Measurements from ENCODE around the gene ITGB7. TPM values are rescaled to one million over a fixed set of nuclear protein-coding genes. Genes with fewer than 3 reads are reported as not detected.

The ITGB7 gene
- total and polyA plus RNA-seq, 2 of the 4 experiments (the other 2 are of a cell fraction) = 0.18 to 0.44 TPM

DNA sequence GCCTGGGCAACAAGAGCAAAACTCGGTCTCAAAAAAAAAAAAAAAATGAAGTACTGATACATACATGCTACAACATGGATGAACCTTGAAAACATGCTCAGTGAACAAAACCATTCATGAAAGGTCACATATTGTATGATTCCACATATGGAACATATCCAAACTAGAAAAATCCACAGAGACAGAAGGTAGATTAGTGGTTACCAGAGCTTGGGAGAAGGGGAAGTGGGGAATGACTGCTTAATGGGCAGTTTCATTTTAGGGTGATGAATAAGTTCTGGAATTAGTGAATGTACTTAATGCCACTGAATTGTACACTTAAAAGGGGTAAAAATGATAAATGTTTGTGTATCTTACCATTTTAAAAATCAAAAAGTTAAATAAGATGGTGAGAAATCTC is 2.7 kb downstream of the ITGB7 start:
- POLR2A ChIA-PET (ENCODE audit: unreplicated experiment) = no interaction called here

More for the DNA sequence above, 2.7 kb downstream of the ITGB7 start:
- H3K36me3 ChIP-seq (ENCODE audit: control insufficient read depth, insufficient read depth, low read length) = 0 out of 2 replicates have a peak, but pooled peaks cover 2% of the 10 kb centered on the region
- H3K4me3 ChIP-seq (ENCODE audit: insufficient read depth, low read depth, low read length) = no peak overlapping the region
- no peak overlapping the region for H2BK120ac ChIP-seq (ENCODE audit: low read depth, low read length)
- H3K4ac ChIP-seq (ENCODE audit: low read depth, low read length) = no peak overlapping the region
- no peak overlapping the region for H2BK15ac ChIP-seq (ENCODE audit: low read depth, low read length)
- no peak overlapping the region for H2AK5ac ChIP-seq (ENCODE audit: low read depth, low read length)
- H4K5ac ChIP-seq (ENCODE audit: low read depth, low read length) = no peak overlapping the region
- no peak overlapping the region for H2BK5ac ChIP-seq (ENCODE audit: low read depth, low read length, poor library complexity, severe bottlenecking)
- whole genome bisulfite sequencing, 2 experiments (ENCODE audit: extremely low coverage in 2 of 2, insufficient read length in 1 of 2) = no CpG with 5 or more reads among the region's 1 CpG
- TF ChIP-seq, protein P1, sequence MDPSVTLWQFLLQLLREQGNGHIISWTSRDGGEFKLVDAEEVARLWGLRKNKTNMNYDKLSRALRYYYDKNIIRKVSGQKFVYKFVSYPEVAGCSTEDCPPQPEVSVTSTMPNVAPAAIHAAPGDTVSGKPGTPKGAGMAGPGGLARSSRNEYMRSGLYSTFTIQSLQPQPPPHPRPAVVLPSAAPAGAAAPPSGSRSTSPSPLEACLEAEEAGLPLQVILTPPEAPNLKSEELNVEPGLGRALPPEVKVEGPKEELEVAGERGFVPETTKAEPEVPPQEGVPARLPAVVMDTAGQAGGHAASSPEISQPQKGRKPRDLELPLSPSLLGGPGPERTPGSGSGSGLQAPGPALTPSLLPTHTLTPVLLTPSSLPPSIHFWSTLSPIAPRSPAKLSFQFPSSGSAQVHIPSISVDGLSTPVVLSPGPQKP (IDR thresholded peaks at IDR 0.05; ENCODE audit: borderline replicate concordance, low read depth, low read length) = no peak
- no peak for TF ChIP-seq NFE2L2 (IDR thresholded peaks at IDR 0.05; ENCODE audit: low read depth, low read length)
- no peak for TF ChIP-seq MAZ (IDR thresholded peaks at IDR 0.05; ENCODE audit: borderline replicate concordance, low read depth, low read length)
- no peak for TF ChIP-seq RCOR1 (IDR thresholded peaks at IDR 0.05; ENCODE audit: insufficient replicate concordance, low read length)
- TF ChIP-seq CEBPB (IDR thresholded peaks at IDR 0.05; ENCODE audit: low read depth, low read length) = no peak
- TF ChIP-seq, protein P2, sequence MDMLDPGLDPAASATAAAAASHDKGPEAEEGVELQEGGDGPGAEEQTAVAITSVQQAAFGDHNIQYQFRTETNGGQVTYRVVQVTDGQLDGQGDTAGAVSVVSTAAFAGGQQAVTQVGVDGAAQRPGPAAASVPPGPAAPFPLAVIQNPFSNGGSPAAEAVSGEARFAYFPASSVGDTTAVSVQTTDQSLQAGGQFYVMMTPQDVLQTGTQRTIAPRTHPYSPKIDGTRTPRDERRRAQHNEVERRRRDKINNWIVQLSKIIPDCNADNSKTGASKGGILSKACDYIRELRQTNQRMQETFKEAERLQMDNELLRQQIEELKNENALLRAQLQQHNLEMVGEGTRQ (IDR thresholded peaks at IDR 0.05; ENCODE audit: low read depth, low read length) = no peak
- TF ChIP-seq SMC3 (IDR thresholded peaks at IDR 0.05; ENCODE audit: low read depth, low read length) = no peak
- TF ChIP-seq CHD1 (IDR thresholded peaks at IDR 0.05; ENCODE audit: low read depth, low read length) = no peak
- TF ChIP-seq CTCF (conservative IDR thresholded peaks at IDR 0.05; ENCODE audit: low read depth, low read length) = no peak
- no peak for TF ChIP-seq POLR2A (IDR thresholded peaks at IDR 0.05; ENCODE audit: low read depth, low read length)
- no peak for TF ChIP-seq RAD21 (IDR thresholded peaks at IDR 0.05; ENCODE audit: low read length)
- H3K4me2 ChIP-seq (ENCODE audit: low read depth, low read length) = no peak overlapping the region
- H3K9me1 ChIP-seq (ENCODE audit: insufficient read depth, low read length) = peaks cover 23% of the 10 kb centered on the region
- no peaks in the 10 kb centered on the region for H4K20me1 ChIP-seq (ENCODE audit: insufficient read depth, low read length)
- ATAC-seq (ENCODE audit: low read depth) (no peak), DNase-seq (no peak)
- no peak overlapping the region for H3K27ac ChIP-seq (ENCODE audit: insufficient read depth, low read length)
- H3K18ac ChIP-seq (ENCODE audit: low read depth, low read length) = no peak overlapping the region
- H3K79me1 ChIP-seq (ENCODE audit: low read depth in 1 of 2, low read length in 2 of 2) = no peaks in the 10 kb centered on the region
- H3K9me3 ChIP-seq (ENCODE audit: control insufficient read depth, insufficient read depth, low read length) = no peaks in the 10 kb centered on the region
- H3K23ac ChIP-seq (ENCODE audit: low read depth, low read length) = no peak overlapping the region
- H3K4me1 ChIP-seq (ENCODE audit: control insufficient read depth, insufficient read depth, low read length) = peaks cover 8% of the 10 kb centered on the region
- H3K56ac ChIP-seq (ENCODE audit: extremely low read depth, insufficient read depth, low read length) = no peak overlapping the region
- H4K8ac ChIP-seq (ENCODE audit: low read depth in 2 of 2, low read length in 2 of 2) = no peak overlapping the region
- H3K27me3 ChIP-seq (ENCODE audit: control insufficient read depth, insufficient read depth, low read length) = no peaks in the 10 kb centered on the region
- H4K91ac ChIP-seq (ENCODE audit: insufficient read depth, low read depth, low read length) = no peak overlapping the region
- BruUV-seq (replicated peaks) = no TSS peak
- H2AK9ac ChIP-seq (replicated peaks; ENCODE audit: low read depth, low read length, poor library complexity) = no peak overlapping the region
- H3K9ac ChIP-seq (ENCODE audit: low read depth, low read length) = no peak overlapping the region
- in situ Hi-C loops (cut with MboI; ENCODE audit: low sequenced_read_pairs) = no loop called here
- H2BK20ac ChIP-seq (ENCODE audit: low read depth, low read length) = no peak overlapping the region
- H2AFZ ChIP-seq (replicated peaks; ENCODE audit: low read length, poor library complexity) = no peak overlapping the region
- intact Hi-C loops (cut with micrococcal nuclease) = no loop called here
- dilution Hi-C loops (cut with HindIII; ENCODE audit: low sequenced_read_pairs, unreplicated experiment) = no loop called here
- H3K14ac ChIP-seq (replicated peaks; ENCODE audit: low read depth, low read length) = no peak overlapping the region
- CTCF ChIA-PET = no interaction called here
